HG03060 (cell line): ENCODE measurements around the gene PGRMC2.
A peak's percentile ranks its signal among the peaks of the same experiment; 100 is the strongest.

Experiments
- ATAC-seq: cut with Tn5 transposase; IDR thresholded peaks from one replicate; pipeline ENCODE4 v1.9.1; 2021; ENCODE audit warnings: low read depth, moderate number of reproducible peaks; ENCODE audit not compliant: unreplicated experiment

The PGRMC2 gene, protein sequence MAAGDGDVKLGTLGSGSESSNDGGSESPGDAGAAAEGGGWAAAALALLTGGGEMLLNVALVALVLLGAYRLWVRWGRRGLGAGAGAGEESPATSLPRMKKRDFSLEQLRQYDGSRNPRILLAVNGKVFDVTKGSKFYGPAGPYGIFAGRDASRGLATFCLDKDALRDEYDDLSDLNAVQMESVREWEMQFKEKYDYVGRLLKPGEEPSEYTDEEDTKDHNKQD

DNA sequence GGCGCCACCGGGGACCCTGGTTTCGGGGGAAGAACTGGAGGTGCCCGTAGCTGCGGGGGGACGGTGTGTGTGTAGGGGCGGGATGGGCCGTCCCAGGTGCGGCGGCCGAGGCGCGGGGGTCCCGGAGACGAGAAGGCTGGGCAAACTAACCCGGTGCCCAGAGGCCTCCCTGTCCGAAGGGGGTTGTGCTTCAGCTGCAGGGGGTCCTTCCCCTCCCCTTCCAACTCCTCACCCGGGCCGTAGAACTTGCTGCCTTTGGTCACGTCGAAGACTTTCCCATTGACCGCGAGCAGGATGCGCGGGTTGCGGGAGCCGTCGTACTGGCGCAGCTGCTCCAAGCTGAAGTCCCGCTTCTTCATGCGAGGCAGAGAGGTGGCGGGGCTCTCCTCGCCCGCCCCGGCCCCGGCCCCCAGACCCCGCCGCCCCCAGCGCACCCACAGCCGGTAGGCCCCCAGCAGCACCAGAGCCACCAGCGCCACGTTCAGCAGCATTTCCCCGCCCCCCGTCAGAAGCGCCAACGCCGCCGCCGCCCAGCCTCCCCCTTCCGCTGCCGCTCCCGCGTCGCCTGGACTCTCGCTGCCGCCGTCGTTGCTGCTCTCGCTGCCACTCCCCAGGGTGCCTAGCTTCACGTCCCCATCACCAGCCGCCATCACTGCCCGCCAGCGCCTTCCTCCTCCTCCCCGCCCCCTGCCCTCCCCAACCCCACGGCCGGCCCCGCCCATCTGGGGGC is at the start of gene PGRMC2:
Gene PGRMC2 (minus strand): TSS at position 673 of the 730 bp plus-strand sequence. CDS start 23 bp downstream, at position 650.
- peak; percentile 24 for ATAC-seq

DNA sequence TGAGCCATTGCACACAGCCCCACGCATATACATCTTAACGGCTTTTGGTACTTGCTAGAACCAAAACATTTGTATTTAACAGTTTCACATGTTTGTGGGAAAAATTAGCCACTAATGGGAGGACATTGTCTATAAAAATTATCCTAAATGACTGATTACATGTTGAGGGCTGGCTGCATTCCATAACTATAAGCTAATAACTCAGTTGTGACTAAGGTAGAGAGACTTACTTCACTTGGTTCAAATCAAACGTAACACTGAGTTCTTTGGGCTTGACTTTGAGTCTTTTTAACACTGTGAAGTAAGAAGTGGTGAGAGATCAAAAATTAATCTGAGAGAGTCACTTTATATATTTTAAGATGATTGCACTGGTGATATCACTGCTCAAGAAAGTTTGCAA is 47.9 kb upstream of the PGRMC2 start:
- no peak for ATAC-seq

GRCh38 chr4:128334256-128334655 is 46.6 kb upstream of the PGRMC2 start:
- no peak for ATAC-seq

- no peak for ATAC-seq
These were observed 45.9 kb upstream of the PGRMC2 start for GRCh38 chr4:128333309-128334018.

GRCh38 chr4:128332081-128332480 is 44.5 kb upstream of the PGRMC2 start:
- ATAC-seq: no peak

DNA sequence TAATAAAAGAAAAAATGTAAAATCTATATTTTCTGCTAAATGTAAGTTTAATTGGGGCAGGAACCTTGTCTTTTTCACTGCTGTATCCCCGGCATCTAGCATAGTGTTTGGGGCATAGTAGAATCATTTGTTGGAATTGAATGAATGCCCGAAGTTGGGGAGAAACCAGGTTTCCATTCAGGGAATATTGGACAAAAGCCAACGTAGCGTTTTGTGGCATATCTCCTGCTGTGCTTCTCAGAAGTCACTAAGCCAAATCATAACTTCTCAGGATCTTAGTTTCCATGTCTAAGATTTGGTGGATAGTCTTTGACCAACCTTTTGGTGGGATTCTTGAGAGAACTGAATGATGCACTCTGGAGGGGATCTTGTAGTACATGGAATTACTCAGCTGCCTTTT is 42.0 kb upstream of the PGRMC2 start:
- no peak for ATAC-seq

DNA sequence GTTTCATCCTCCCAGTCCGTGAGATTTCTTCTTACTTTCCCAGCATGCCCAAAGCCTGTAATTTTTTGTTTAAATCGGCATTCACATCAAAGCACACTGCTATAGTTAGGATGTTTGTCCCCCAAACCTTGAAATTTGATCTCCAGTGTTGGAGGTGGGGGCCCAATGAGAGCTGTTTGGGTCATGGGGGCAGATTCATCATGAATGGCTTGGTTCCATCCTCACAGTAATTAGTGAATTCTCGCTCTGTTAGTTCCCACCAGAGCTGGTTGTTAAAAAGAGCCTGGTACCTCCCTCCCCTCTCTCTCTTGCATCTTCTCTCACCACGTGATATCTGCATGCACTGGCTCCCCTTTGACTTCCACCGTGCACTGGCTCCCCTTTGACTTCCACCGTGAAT is 40.5 kb upstream of the PGRMC2 start:
- no peak for ATAC-seq

DNA sequence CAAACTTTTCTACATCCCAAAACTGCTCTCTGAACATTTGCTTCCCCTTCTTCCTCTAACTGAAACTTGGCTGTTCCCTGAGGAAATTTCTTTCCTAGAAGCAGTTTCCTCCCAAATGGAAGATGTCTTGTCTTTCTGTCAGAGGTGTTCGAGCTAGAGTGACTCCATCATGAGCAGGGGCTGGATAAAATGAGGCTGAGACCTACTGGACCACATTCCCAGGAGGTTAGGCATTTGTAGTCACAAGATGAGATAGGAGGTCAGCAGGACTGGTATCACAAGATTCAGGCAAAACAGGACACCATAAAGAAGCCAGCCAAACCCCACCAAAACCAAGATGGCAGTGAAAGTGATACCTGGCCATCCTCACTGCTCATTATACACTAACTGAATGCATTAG is 35.8 kb upstream of the PGRMC2 start:
- ATAC-seq: no peak

GRCh38 chr4:128322986-128323385 is 35.4 kb upstream of the PGRMC2 start:
- no peak for ATAC-seq

DNA sequence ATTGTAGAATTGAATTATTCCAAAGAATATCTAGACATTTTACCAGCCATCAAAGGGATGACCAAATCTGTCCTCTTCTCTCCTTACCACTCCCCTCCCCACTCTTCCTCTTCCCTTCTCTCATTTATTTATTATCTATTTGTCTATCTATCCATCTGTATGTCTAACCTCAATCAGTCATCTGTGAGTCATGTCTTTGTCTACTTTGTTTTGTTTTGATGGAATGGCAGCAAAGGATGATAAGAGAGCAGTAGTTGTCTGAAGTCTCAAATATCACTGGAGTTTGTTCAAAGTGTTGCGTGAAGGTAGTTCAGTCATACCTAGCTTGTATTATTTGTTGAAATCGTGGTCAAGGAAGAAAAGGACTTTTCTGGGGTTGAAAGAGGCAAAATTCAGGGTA is 34.7 kb upstream of the PGRMC2 start:
- ATAC-seq: no peak

DNA sequence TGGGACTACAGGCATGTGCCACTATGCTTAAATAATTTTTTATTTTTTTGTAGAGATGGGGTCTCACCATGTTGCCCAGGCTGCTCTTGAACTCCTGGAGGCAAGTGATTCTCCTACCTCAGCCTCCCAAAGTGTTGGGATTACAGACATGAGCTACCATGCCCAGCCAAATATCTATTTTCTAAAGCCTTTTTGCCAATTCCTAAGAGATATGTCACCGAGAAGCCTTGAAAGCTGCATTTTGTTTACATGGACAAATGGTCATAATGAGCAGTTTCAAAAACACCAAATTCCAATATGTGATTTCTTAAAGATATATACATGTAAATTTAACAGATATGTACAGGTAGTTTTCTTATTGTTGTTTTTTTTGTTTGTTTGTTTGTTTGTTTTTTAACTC is 33.0 kb upstream of the PGRMC2 start:
- ATAC-seq: no peak

DNA sequence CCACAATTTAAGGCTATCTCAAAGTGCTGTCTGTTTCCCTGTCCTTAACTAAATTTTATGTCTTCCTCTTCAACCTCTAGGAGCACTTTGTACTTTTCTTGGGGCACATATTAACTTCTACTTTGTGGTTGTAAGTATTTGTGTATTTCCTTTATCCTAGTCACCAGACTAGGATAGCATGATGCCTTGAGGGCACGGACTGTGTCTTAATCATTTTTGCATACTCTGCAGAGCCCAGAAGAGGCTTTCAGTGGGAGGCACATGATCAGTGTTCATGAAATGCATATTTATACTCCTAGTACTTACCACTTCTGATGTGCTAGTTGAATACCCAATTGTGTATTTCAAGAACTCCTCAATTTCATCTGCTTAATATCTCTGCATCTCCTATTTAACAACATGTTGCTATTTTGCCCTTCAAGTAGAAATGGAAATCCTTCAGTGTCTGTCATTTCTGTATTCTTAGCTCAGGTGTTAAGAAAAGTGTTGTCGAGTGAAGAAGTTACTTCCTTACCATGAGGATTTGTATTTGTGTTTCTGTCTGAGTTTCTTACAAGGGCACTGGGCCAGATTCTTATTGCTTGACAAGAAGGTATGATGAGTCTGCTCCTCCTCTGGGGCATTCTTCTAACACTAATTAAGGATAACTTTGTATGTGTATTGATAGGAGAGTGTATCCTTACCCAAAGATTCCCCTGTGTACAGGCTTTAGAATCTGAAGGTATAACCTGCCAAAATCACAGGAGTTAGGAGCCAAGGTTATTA is 28.3 kb upstream of the PGRMC2 start:
- no peak for ATAC-seq

DNA sequence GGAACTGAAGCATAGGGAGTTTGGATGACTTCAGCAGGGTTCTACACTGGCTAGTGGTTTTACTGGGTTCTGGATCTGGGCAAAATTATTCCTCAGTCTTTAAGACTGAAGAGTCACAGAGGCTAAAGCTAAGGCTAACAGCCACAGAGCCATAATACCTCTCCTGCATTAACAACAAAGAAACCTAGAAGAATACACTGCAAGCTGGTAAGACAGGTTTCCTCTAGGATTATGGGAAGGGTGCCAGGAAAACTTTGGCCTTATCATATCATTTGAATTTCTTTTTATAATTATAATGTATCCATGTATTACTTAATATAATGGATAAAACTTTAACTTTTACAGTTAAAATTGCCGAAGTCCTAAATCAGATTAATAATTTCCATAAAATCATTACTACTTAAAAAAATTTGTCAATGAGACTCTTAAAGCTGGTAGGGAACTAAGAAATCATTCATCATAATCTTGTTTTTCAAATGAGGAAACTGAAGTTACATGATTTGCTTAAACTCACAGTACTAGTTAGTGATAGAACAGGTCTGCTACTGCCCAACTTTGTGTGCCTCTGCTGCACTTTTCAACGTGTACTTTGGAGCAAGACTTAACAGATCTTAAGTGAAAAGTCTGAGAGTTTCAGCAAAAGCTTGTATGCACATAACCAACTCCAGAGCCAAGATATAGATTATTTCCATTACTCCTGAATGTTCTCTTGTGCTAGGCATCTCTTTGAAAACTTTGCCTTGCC is 24.2 kb upstream of the PGRMC2 start:
- no peak for ATAC-seq

DNA sequence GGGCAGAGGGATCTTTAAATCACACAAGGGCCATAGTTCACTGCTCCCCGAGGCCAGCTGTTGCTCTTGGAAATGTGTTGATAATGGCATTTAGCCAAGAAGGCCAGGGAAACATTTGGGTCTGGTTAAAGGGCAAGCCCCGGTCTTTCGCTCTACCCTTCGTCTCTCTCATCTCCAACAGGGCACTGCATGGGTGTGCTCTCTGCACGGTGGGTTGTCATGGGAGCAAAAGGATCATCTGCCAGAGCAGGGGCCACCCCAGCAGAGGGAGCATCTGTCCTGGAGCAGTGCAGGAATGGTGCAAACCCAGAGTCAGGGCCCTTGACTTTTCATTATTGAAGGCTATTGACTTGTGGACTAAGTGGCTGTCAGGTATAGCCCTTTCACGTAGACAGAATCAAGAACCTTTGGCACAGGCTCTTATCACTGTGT is 22.7 kb upstream of the PGRMC2 start:
- no peak for ATAC-seq

- no peak for ATAC-seq
These were observed 22.0 kb upstream of the PGRMC2 start for GRCh38 chr4:128309585-128309984.

DNA sequence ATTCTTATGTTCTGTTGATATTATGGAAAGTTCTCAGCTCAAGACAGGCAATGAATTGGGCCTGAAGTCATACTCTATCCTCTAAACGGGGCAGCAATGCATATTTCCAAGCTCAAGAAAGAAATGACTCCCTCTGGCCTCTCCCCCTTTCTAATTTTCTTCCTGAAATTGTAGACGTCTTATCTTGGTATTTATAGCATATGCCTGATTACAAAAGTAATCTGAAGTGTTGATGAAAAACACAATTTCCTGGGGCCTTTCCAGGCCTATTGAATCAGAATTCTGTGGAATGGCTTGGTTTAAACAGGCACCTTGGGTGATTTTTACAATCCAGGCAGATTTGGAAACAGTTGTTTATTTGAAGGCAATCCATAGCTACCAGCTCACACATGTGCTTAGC is 21.4 kb upstream of the PGRMC2 start:
- no peak for ATAC-seq

DNA sequence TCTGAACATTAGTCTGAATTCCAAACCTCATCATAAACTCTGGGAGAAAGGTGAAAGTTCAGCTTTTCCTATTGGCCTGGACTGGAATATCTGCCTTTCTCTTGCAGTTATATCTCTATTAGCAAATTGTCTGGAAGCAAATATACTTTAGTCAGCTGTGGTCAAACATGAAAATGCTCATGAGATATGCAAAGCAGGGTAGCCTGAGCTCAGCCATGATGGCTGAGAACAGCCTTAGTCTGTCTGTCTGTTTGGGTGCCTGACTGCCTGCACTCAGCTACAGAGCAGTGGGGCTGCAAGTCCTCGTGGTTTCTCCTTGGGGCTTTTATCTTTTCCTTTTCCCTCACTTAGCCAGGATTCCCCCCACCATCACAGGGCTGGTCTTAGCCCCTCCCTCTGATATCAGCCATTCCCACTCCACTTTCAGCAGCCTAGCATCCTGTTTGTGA is 19.5 kb upstream of the PGRMC2 start:
- peak; percentile 72 for ATAC-seq

DNA sequence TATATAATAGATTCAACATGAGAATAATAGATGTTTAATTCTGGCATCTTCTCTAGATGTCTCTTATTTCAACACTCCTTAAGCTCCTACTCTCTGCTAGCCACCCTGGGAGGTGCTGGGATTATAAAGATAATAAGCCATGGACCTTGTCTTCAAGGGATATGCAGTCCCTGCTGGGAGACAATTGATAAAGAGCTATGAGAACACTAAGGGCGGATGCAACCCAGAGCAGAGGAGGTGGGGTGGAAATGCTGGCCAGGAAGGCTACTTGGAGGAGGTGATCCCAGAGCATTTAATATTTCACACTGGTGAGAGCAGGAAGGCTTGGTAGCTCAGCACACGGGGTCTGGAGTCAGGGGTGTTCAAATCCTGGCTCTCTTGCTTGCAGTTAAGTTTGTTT is 18.3 kb upstream of the PGRMC2 start:
- ATAC-seq: no peak

DNA sequence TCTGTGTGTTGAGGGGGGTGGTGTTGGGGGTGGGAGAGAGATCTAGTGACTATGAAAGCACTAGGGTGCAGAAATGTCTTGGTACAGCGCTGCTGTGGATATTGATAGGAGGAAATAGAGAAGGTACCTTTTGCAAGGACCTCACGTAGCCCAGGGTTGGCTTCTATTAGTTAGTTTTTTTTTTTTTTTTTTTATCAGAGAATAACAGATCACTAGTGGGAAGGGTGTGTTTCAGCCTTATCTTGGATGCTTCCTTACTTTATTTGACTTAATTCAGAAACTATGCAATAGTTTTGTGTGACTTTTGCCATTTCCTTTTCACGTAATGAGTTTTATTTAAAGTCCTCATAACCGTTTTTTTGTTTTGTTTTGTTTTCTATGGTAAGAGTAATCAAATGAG is 16.4 kb upstream of the PGRMC2 start:
- ATAC-seq: no peak

- no peak for ATAC-seq
These were observed 15.8 kb upstream of the PGRMC2 start for GRCh38 chr4:128303405-128303785.
